MM.1S (cell line): ENCODE data around the gene DGKG.

Experiments used
- EZH2 ChIP-seq: fragments of 300-600 bp; sonication (generic); optimal IDR thresholded peaks from 2 replicates; pipeline ENCODE3; 2017; ENCODE audit warnings: low read depth, mild to moderate bottlenecking, antibody characterized with exemption, low read length, mixed read lengths
- TF ChIP-seq, protein P1 (sequence below): fragments of 300-600 bp; sonication (generic); IDR thresholded peaks from 2 replicates; pipeline ENCODE4 v1.5.1; 2016; ENCODE audit warnings: antibody characterized with exemption, low read length, mixed read lengths

DNA sequence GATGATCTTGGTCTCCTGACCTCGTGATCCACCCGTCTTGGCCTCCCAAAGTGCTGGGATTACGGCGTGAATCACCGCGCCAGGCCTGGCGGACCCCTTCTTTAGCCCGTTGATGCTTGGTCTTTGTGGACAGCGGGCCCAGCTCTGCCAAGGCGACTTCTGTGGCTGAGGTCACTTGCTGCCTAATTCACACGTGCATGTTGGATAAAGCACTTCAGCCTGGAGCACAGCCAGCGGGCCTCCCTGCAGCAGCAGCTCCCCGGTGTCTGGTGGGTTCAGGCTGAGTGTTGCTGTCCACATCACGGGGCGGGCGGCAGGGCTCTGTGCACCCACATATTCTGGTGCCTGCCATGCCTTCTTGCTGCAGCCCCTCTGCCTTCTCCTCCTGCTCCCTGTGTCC, 88.4 kb downstream of the DGKG start:
- no peak for TF ChIP-seq EZH2
- TF ChIP-seq, protein P1, sequence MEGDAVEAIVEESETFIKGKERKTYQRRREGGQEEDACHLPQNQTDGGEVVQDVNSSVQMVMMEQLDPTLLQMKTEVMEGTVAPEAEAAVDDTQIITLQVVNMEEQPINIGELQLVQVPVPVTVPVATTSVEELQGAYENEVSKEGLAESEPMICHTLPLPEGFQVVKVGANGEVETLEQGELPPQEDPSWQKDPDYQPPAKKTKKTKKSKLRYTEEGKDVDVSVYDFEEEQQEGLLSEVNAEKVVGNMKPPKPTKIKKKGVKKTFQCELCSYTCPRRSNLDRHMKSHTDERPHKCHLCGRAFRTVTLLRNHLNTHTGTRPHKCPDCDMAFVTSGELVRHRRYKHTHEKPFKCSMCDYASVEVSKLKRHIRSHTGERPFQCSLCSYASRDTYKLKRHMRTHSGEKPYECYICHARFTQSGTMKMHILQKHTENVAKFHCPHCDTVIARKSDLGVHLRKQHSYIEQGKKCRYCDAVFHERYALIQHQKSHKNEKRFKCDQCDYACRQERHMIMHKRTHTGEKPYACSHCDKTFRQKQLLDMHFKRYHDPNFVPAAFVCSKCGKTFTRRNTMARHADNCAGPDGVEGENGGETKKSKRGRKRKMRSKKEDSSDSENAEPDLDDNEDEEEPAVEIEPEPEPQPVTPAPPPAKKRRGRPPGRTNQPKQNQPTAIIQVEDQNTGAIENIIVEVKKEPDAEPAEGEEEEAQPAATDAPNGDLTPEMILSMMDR: no peak
